GM10266 (cell line): ENCODE data around the gene CCDC8.

Source experiments
- DNase-seq: peaks from one replicate; pipeline ENCODE4 v3.0.0; 2012; ENCODE audit errors: extremely low spot score
- TF ChIP-seq, protein P1 (sequence below): IDR thresholded peaks from 2 replicates; pipeline ENCODE4 v1.5.1; 2012; ENCODE audit warnings: mild to moderate bottlenecking, low read depth; ENCODE audit not compliant: control insufficient read depth, insufficient read depth; ENCODE audit errors: missing control alignments

CCDC8 gene

DNA sequence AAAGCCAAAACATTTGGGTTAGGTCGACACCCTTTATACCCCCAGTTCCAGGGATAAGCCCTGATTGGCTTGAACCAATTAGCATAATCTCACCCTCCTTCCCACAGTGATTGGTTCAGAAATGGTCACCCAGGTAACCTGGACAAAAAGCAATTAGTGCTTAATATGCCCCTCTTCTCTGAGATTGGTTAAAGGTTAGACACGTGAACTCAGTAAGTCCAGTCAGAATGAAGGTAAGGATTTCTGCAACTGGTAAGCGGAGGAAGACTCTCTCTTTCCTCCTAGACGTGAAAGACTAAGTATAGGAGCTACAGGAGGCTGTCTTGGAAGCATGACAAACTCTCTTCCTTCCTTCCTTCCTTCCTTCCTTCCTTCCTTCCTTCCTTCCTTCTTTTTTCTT, 16.6 kb upstream of the CCDC8 start:
- no peak for DNase-seq
- TF ChIP-seq, protein P1, sequence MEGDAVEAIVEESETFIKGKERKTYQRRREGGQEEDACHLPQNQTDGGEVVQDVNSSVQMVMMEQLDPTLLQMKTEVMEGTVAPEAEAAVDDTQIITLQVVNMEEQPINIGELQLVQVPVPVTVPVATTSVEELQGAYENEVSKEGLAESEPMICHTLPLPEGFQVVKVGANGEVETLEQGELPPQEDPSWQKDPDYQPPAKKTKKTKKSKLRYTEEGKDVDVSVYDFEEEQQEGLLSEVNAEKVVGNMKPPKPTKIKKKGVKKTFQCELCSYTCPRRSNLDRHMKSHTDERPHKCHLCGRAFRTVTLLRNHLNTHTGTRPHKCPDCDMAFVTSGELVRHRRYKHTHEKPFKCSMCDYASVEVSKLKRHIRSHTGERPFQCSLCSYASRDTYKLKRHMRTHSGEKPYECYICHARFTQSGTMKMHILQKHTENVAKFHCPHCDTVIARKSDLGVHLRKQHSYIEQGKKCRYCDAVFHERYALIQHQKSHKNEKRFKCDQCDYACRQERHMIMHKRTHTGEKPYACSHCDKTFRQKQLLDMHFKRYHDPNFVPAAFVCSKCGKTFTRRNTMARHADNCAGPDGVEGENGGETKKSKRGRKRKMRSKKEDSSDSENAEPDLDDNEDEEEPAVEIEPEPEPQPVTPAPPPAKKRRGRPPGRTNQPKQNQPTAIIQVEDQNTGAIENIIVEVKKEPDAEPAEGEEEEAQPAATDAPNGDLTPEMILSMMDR = no peak

DNA sequence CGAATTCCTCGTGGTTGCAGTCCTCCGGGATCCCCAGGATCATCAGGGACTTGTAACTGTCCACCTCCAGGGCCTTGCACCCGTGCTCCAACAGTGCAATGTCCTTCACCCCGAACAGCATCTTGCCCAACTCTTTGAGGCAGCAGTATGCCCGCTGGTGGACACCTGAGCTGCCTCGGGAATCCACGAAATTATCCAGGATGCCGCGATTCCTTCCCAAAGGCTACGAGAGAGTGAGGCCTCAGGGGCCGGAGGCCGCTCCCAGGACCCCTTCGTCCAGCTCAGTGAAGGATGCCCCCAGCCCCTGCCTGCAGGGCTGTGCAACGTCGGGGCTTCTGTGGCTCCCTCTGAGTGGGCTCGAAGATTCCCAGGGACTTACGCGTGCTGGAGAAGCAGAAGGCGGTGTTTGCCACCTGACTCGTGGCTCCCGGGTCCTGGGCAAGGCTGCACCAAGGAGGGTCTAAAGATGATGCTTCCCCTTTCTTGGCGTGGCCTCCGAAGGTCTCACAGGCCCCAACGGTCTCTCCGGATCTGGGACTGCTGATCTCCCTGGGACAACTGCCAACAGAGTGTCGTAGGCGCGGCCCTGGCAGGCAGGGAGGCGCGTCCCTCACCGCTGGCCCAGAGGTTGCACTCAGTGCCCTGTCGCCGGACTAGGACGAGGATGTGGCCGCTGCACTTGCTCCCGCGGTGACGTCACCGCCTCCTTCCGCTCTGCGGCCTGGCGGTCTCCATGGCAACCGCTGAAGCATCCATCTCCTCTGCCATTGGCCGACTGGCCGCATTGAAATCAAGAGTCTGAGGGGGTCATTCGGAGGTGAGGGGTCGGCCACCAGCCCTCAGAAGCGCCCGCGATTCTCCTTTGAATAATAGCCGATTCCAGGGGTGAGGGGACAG, 15.1 kb upstream of the CCDC8 start, which contains the start of gene PNMA8C:
Gene PNMA8C (minus strand): TSS at position 698 of the 897 bp plus-strand sequence. CDS start 577 bp downstream, at position 121.
- DNase-seq = no peak
- TF ChIP-seq, protein P1 = no peak

DNA sequence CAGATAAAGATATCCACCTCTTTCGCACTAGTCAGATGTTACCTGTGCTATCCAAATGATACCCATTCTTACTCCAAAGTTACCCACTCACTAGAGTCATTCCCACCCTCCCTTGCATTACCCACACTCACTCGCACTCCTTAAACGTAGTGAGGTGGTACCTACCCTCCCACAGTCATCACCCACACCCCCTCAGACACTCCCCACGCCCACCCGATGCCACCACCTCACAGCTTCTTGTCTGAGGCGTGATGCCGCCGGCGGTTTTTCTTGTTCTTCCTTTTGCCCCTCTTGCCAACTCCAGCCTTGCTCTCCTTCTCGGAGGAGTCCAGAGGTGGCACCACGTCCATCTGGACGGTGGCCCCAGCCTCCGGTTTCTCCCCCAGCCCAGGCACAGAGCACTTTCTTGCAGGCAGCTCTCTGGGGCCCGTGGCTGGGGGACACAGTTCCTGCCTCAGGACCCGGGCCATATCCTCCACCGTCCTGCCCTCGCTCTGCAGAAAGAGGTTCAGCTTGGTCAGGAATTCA, 14.2 kb upstream of the CCDC8 start:
- TF ChIP-seq, protein P1 = no peak
- no peak for DNase-seq

DNA sequence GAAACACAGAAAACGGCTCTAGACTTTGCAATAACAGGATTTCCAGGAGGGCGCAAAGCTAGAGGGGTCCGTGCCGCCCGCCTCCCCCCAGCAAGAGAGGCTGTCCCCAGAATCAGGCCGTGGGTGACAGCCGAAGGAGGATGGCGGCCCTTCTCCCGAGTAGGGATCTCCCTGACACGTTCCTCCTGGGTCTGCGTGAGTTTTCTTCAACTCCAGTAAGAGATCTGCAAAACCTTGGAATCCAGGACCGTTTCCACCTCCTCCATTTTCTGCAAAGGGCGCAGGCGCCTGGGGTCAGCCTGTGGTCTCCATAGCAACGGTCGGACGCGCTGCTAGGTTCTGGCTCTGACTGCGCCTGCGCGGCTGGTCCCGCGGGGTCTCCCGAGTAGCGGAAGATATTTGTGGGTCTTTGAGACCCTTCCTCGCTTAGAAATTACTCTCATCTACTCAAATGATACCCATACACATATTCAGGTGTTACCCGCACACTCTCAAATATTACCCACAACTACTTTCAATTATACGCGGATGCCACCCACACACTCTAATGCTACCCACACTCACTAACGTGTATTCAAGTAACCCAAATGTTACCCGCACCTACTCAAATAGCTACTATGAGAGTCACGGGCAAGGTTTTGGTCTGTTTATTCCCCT, 13.3 kb upstream of the CCDC8 start:
- DNase-seq = peak; percentile 82
- TF ChIP-seq, protein P1 = no peak

DNA sequence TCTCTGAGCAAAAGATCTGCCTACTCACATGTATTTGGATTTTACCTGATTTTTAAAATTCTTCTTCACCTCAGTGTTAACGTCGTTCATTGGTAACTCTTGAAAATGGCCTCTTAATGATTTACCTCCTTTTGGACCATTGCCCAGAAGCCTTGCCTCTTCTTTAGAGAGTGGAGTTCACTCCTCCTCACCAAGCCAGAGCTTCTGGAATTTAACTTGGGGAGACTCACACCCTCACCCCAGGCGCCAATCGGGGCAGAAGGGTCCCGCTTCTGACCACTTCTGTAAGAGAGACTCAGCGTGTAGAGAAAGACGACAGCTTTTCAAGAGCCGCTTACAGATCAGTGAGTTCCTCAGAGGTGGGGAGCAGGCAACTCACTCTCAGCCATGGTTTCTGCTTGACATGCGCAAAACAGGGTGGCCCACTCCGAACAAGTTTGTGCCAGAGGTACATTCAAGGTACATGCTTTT, 12.7 kb upstream of the CCDC8 start:
- DNase-seq = no peak
- TF ChIP-seq, protein P1 = no peak

DNA sequence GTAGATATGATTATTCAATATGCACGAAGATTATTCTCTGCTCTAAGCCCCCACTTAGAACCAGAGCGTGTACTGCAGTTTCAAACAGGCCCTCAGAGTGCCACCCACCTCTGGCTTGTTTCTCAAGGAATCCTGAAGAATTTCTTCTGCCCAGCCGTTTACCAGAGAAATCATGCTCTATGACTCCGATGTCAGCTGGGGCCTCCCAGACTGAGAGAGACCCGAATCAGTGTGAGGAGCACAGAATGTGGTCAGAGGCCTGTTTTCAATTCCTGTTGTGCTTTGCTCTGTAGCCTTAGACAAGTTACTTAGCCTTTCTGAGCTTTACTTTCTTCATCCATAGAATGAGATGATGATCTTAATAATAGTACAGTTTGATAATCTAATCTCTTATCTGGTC, 9.8 kb upstream of the CCDC8 start:
- TF ChIP-seq, protein P1 = no peak
- DNase-seq = no peak
